Activated CD4-positive, alpha-beta T cell treated with anti-CD3 and anti-CD28 coated beads for 36 hours (primary cell): ENCODE data around the gene GRAMD4. TPM values are rescaled to one million over a fixed set of nuclear protein-coding genes. Genes with fewer than 3 reads are reported as not detected.
"Not testable (repeated sequence)": the region's sequence is repeated elsewhere in the genome, so short reads cannot be mapped to it uniquely, and the experiment has no call there.

ENCODE experiments used
- ATAC-seq: fragments of 200-7000 bp; cut with Tn5 transposase; one replicate; pipeline ENCODE4 v1.10.0; 2021; ENCODE audit warnings: mild to moderate bottlenecking, moderate library complexity
- CTCF ChIA-PET: fragments of 350-600 bp; sonication (Branson Sonifier 250); formaldehyde crosslinking; loops from one replicate; lab custom pipeline; 2021; ENCODE audit warnings: antibody characterized with exemption; lab: Charles Lee
- POLR2A ChIA-PET: fragments of 350-600 bp; sonication (Branson Sonifier 250); formaldehyde crosslinking; loops from one replicate; lab custom pipeline; 2021; ENCODE audit warnings: antibody characterized with exemption, inconsistent platforms; lab: Charles Lee
- DNase-seq: peaks from one replicate; pipeline ENCODE4 v3.0.0-alpha.2; 2020
- H3K27ac Mint-ChIP-seq: one replicate; pipeline ENCODE4 v1.8.0; 2021; ENCODE audit warnings: mixed read lengths
- H3K27me3 Mint-ChIP-seq: one replicate; pipeline ENCODE4 v1.8.0; 2021; ENCODE audit warnings: mixed read lengths
- H3K36me3 Mint-ChIP-seq: one replicate; pipeline ENCODE4 v1.8.0; 2021; ENCODE audit warnings: low read depth, mixed read lengths
- H3K4me1 Mint-ChIP-seq: one replicate; pipeline ENCODE4 v1.8.0; 2021; ENCODE audit warnings: mixed read lengths
- H3K4me3 Mint-ChIP-seq: one replicate; pipeline ENCODE4 v1.8.0; 2021; ENCODE audit warnings: mild to moderate bottlenecking, moderate library complexity, mixed read lengths
- H3K9me3 Mint-ChIP-seq: one replicate; pipeline ENCODE4 v1.8.0; 2021; ENCODE audit warnings: low read depth, mixed read lengths
- intact Hi-C, 2 experiments: fragments of 100-400 bp; cut with DNase I in 1 of 2; cut with micrococcal nuclease in 1 of 2; formaldehyde crosslinking; loops; one replicate each; pipeline versions ENCODE4 v1.14.2 to v1.15.1; 2022 to 2024; cut with DNase I, micrococcal nuclease
- total RNA-seq, 2 experiments: library from RNA; stranded (reverse); gene quantifications; one replicate each; pipeline ENCODE4 v1.2.3, GENCODE V29; 2021

Gene GRAMD4
- total RNA-seq, 2 experiments from 2014 or later, result 25.7 to 40.7 TPM

- ChIA-PET POLR2A (no interaction called here), CTCF (interaction anchor here (0.8 kb wide), 1 partner anchor 24 kb away, joined by 3 read pairs; no protein-coding TSS in a partner anchor)
- Mint-ChIP-seq H3K27ac (peak overlapping the region; percentile 94), H3K9me3 (no peaks in the 10 kb centered on the region), H3K4me3 (peak overlapping the region; percentile 80), H3K36me3 (no peaks in the 10 kb centered on the region), H3K27me3 (no peaks in the 10 kb centered on the region), H3K4me1 (peaks cover 28% of the 10 kb centered on the region)
- DNase-seq (peak; percentile 82), ATAC-seq (peak; percentile 79)
- intact Hi-C loops, result loop anchor here (1.0 to 5.0 kb wide), 3 partner anchors 10 to 60 kb away; no protein-coding TSS in a partner anchor
Observed at GRCh38 chr22:46614025-46614931, 5.9 kb upstream of the GRAMD4 start.

GRCh38 chr22:46617207-46617985, 2.8 kb upstream of the GRAMD4 start:
- ChIA-PET CTCF (no interaction called here), POLR2A (no interaction called here)
- Mint-ChIP-seq H3K9me3 (no peaks in the 10 kb centered on the region), H3K4me1 (peaks cover 24% of the 10 kb centered on the region), H3K36me3 (no peaks in the 10 kb centered on the region), H3K27ac (no peak overlapping the region), H3K4me3 (no peak overlapping the region), H3K27me3 (no peaks in the 10 kb centered on the region)
- ATAC-seq, result no peak
- intact Hi-C loops, result no loop called here
- no peak for DNase-seq

GRCh38 chr22:46617986-46618647, 2.1 kb upstream of the GRAMD4 start:
- no peak for ATAC-seq
- Mint-ChIP-seq H3K4me3 (no peak overlapping the region), H3K9me3 (no peaks in the 10 kb centered on the region), H3K27ac (no peak overlapping the region), H3K4me1 (peaks cover 17% of the 10 kb centered on the region), H3K36me3 (no peaks in the 10 kb centered on the region), H3K27me3 (no peaks in the 10 kb centered on the region)
- ChIA-PET POLR2A (no interaction called here), CTCF (no interaction called here)
- no peak for DNase-seq
- intact Hi-C loops, result no loop called here

GRCh38 chr22:46618667-46619066, 1.5 kb upstream of the GRAMD4 start:
- POLR2A ChIA-PET, result no interaction called here
- Mint-ChIP-seq H3K9me3 (no peaks in the 10 kb centered on the region), H3K4me1 (peaks cover 11% of the 10 kb centered on the region), H3K27me3 (no peaks in the 10 kb centered on the region), H3K27ac (no peak overlapping the region), H3K36me3 (no peaks in the 10 kb centered on the region), H3K4me3 (no peak overlapping the region)
- ATAC-seq (no peak), DNase-seq (no peak)
- CTCF ChIA-PET, result no interaction called here
- intact Hi-C loops, result no loop called here

DNA sequence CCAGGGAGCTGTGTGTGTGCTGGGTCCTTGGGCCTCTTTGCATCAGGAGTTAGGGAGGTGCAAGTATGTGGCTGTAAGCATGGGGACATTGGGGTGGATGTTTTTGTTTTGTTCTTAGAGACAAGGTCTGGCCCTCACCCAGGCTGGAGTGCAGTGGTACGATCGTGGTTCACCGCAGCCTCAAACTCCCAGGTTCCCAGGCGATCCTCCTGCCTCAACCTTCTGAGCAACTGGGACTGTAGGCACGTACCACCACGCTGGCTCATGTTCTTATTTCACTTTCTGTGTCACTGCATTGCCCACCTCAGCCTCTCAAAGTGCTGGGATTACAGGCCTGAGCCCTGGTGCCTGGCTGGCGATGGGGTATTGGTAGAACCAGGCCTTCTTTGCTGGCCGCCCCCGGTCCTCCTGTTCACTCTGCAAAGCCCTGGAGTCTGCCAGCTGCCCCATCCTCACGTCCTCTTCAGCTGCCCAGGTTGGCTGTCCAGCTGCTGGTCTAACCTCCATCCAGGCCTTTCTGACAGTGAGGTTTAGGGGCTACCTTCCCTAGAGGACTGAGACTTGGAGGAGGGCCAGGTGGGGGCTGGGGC, 851 bp upstream of the GRAMD4 start:
- Mint-ChIP-seq H3K27ac (no peak overlapping the region), H3K4me1 (peaks cover 5% of the 10 kb centered on the region), H3K27me3 (no peaks in the 10 kb centered on the region), H3K36me3 (no peaks in the 10 kb centered on the region), H3K9me3 (no peaks in the 10 kb centered on the region), H3K4me3 (no peak overlapping the region)
- no peak for DNase-seq
- intact Hi-C loops, result no loop called here
- CTCF ChIA-PET, result no interaction called here
- POLR2A ChIA-PET, result no interaction called here
- no peak for ATAC-seq

GRCh38 chr22:46620588-46621242, 529 bp downstream of the GRAMD4 start:
- intact Hi-C loops, result no loop called here
- CTCF ChIA-PET, result no interaction called here
- Mint-ChIP-seq H3K36me3 (no peaks in the 10 kb centered on the region), H3K9me3 (no peaks in the 10 kb centered on the region), H3K27ac (no peak overlapping the region), H3K27me3 (no peaks in the 10 kb centered on the region), H3K4me3 (no peak overlapping the region), H3K4me1 (no peaks in the 10 kb centered on the region)
- DNase-seq (no peak), ATAC-seq (no peak)
- POLR2A ChIA-PET, result no interaction called here

DNA sequence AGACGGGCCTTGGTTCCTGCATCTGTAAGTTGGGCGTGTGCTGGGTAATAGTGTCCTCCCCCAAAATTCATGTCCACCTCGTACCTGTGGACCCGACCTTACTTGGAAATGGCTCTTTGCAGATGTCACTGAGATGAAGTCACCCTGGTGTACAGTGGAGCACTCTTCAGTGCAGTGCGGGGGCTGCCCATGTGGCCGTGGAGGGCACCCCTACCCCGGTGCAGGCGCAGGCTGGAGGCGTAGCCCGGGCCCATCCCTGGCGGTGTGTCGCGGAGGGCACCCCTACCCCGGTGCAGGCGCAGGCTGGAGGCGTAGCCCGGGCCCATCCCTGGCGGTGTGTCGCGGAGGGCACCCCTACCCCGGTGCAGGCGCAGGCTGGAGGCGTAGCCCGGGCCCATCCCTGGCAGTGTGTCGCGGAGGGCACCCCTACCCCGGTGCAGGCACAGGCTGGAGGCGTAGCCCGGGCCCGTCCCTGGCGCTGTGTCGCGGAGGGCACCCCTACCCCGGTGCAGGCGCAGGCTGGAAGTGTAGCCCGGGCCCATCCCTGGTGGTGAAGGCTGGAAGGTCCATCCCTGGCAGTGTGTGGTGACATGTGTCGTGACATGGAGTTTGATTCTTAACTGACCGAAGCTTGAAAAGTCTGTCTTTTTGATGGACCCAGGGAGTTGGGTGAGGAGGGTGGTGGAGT, 1.2 kb downstream of the GRAMD4 start:
- H3K27ac Mint-ChIP-seq, H3K36me3 Mint-ChIP-seq, ATAC-seq, H3K9me3 Mint-ChIP-seq, DNase-seq, H3K27me3 Mint-ChIP-seq, H3K4me3 Mint-ChIP-seq, H3K4me1 Mint-ChIP-seq, intact Hi-C loops, POLR2A ChIA-PET: not testable (repeated sequence)
- CTCF ChIA-PET, result interaction anchor here (0.6 kb wide), 1 partner anchor 63 kb away, joined by 3 read pairs; no protein-coding TSS in a partner anchor

- DNase-seq (no peak), ATAC-seq (no peak)
- CTCF ChIA-PET, result interaction anchor here (0.6 kb wide), 1 partner anchor 64 kb away, joined by 3 read pairs; no protein-coding TSS in a partner anchor
- Mint-ChIP-seq H3K9me3 (no peaks in the 10 kb centered on the region), H3K36me3 (peaks cover 1% of the 10 kb centered on the region), H3K4me3 (no peak overlapping the region), H3K27ac (no peak overlapping the region), H3K27me3 (no peaks in the 10 kb centered on the region), H3K4me1 (no peaks in the 10 kb centered on the region)
- POLR2A ChIA-PET, result no interaction called here
- intact Hi-C loops, result no loop called here
Observed at GRCh38 chr22:46622081-46622521, 1.9 kb downstream of the GRAMD4 start.

- H3K4me1 Mint-ChIP-seq, result no peaks in the 10 kb centered on the region
- no peak overlapping the region for H3K4me3 Mint-ChIP-seq
- no peaks in the 10 kb centered on the region for H3K9me3 Mint-ChIP-seq
- H3K27me3 Mint-ChIP-seq, result no peaks in the 10 kb centered on the region
- DNase-seq (no peak), ATAC-seq (no peak)
- ChIA-PET CTCF (no interaction called here), POLR2A (no interaction called here)
- no peak overlapping the region for H3K27ac Mint-ChIP-seq
- intact Hi-C loops, result no loop called here
- peaks cover 1% of the 10 kb centered on the region for H3K36me3 Mint-ChIP-seq
Observed at GRCh38 chr22:46625113-46625842, 5.1 kb downstream of the GRAMD4 start.

DNA sequence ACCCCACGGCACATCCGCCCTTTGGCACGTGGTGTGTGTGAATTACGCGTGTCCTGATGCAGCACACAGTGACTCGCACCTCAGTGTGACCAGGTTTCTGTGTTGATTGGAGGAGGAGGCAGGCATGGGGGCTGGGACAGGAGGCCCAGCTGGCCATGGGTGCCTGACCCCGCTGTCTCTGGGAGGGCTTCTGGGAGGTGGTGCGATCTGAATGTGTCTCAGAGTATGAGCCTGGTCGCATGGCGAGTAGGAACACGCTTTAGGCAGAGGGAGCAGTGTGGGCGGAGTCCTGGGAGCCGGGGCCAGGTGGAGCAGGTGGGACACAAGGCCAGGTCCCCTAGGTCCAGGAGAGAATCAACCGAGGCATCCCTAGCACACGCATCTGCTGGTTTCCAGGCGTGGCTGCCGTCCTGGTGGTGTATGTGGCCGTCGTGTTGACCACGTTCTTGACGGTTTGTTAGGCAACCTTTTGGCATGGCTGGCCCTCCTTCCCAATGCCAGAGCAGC, 5.7 kb downstream of the GRAMD4 start:
- Mint-ChIP-seq H3K9me3 (no peaks in the 10 kb centered on the region), H3K4me1 (no peaks in the 10 kb centered on the region), H3K27ac (no peak overlapping the region), H3K36me3 (peaks cover 1% of the 10 kb centered on the region), H3K4me3 (no peak overlapping the region), H3K27me3 (no peaks in the 10 kb centered on the region)
- ChIA-PET POLR2A (no interaction called here), CTCF (no interaction called here)
- no peak for ATAC-seq
- DNase-seq, result no peak
- intact Hi-C loops, result no loop called here
